Panc1 (cell line): Measurements from ENCODE around the gene BHMT2. TPM values are rescaled to one million over a fixed set of nuclear protein-coding genes. Genes with fewer than 3 reads are reported as not detected.

Source experiments
- ATAC-seq: fragments of 200-7000 bp; cut with Tn5 transposase; 2 replicates; pipeline ENCODE4 v1.9.1; 2020; ENCODE audit warnings: mild to moderate bottlenecking, moderate library complexity
- BruUV-seq: library from RNA; stranded (reverse); fragments of 400-500 nt; replicated peaks from 2 replicates; lab custom pipeline; 2021; lab: Mats Ljungman, UMichigan
- CTCF ChIA-PET: fragments of 300-600 bp; sonication (Branson Sonifier 250); formaldehyde crosslinking; loops from one replicate; lab custom pipeline; 2022; ENCODE audit warnings: antibody characterized with exemption; lab: Charles Lee
- POLR2A ChIA-PET: fragments of 300-600 bp; sonication (Branson Sonifier 250); formaldehyde crosslinking; loops from one replicate; lab custom pipeline; 2022; ENCODE audit warnings: antibody characterized with exemption; lab: Charles Lee
- DNase-seq: peaks from one replicate; pipeline ENCODE4 v3.0.0-alpha.2; 2010; ENCODE audit warnings: low read depth, low spot score
- H3K27ac ChIP-seq: 2 replicates; pipeline ENCODE4 v1.5.1; 2011; ENCODE audit warnings: mild to moderate bottlenecking, low read length, inconsistent platforms
- H3K27me3 ChIP-seq: fragments of 200-500 bp; sonication (Bioruptor generic); 2 replicates; pipeline ENCODE4 v1.6.0; 2014; ENCODE audit warnings: low read length, inconsistent platforms; ENCODE audit not compliant: control insufficient read depth, insufficient read depth
- H3K36me3 ChIP-seq: fragments of 200-500 bp; sonication (Bioruptor generic); 2 replicates; pipeline ENCODE4 v1.5.1; 2014; ENCODE audit warnings: inconsistent platforms, mild to moderate bottlenecking, low read length, moderate library complexity; ENCODE audit not compliant: control insufficient read depth, insufficient read depth
- H3K4me1 ChIP-seq: 2 replicates; pipeline ENCODE4 v1.5.1; 2011; ENCODE audit warnings: inconsistent platforms, mild to moderate bottlenecking, low read length, moderate library complexity; ENCODE audit not compliant: control insufficient read depth, insufficient read depth
- H3K4me3 ChIP-seq, 2 experiments: 2 replicates each; pipeline ENCODE4 v1.5.1; 2011 to 2012; ENCODE audit warnings: low read depth in 2 of 2, low read length in 2 of 2, mild to moderate bottlenecking in 2 of 2, inconsistent platforms in 1 of 2, moderate library complexity in 1 of 2
- H3K9me3 ChIP-seq: fragments of 200-500 bp; sonication (Bioruptor generic); 2 replicates; pipeline ENCODE4 v1.5.1; 2014; ENCODE audit warnings: low read depth, mild to moderate bottlenecking, inconsistent platforms, low read length, moderate library complexity; ENCODE audit not compliant: control insufficient read depth, insufficient read depth
- POLR2AphosphoS5 ChIP-seq: IDR thresholded peaks from 2 replicates; pipeline ENCODE4 v1.6.1; 2012; ENCODE audit warnings: mild to moderate bottlenecking, low read depth, low read length, moderate library complexity
- SIN3A ChIP-seq: IDR thresholded peaks from 2 replicates; pipeline ENCODE4 v1.6.1; 2012; ENCODE audit warnings: low read depth, mild to moderate bottlenecking, low read length, moderate library complexity, borderline replicate concordance; ENCODE audit not compliant: insufficient read depth
- TCF7L2 ChIP-seq: IDR thresholded peaks from 2 replicates; pipeline ENCODE4 v1.6.1; 2011; ENCODE audit warnings: mild to moderate bottlenecking, low read depth, low read length, inconsistent platforms
- in situ Hi-C: cut with HindIII; loops from 2 replicates; pipeline ENCODE4 v1.10.0; 2016; ENCODE audit warnings: low sequenced_read_pairs, low pct_unique_long_range_greater_than_20kb
- intact Hi-C: fragments of 100-400 bp; cut with micrococcal nuclease; formaldehyde crosslinking; loops from one replicate; pipeline ENCODE4 v1.10.0; 2022; ENCODE audit not compliant: unreplicated experiment
- total RNA-seq: library from RNA; stranded (reverse); gene quantifications from one replicate; pipeline ENCODE4 v1.2.1, GENCODE V29; 2021; ENCODE audit not compliant: unreplicated experiment
- TF ChIP-seq, protein P1 (sequence below), 2 experiments: IDR thresholded peaks; 2 replicates each; pipeline ENCODE4 v1.6.1; 2011 to 2012; ENCODE audit warnings: low read depth in 2 of 2, control low read depth in 1 of 2, low read length in 1 of 2, mild to moderate bottlenecking in 1 of 2, moderate library complexity in 1 of 2; ENCODE audit not compliant: insufficient read depth in 1 of 2
- TF ChIP-seq, protein P2 (sequence below): fragments of 450-650 bp; IDR thresholded peaks from 2 replicates; pipeline ENCODE4 v1.5.1; 2017; ENCODE audit warnings: mild to moderate bottlenecking

BHMT2 gene
- total RNA-seq, 1 experiment from 2014 or later = not detected

DNA sequence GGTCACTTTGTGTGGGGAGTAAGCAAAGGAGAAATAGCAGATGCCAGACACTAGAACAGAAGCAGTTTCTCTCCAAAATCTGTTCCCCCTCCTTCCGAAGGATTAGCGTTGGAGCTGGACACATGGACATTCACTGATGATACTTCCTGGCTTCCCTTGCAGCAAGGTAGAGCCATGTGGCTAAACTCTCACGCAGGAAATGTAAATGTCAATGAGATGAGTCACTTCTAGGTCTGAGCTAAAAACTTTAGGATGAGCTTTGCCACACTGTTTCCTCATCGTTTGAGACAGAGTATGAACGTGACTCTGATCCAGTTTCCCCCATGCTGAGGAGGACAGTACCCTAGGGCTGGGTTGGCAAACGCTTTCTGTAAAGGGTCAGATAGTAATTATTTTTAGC is 5.1 kb downstream of the BHMT2 start:
- Histone ChIP-seq H3K36me3 (no peaks in the 10 kb centered on the region), H3K4me1 (no peaks in the 10 kb centered on the region), H3K9me3 (no peaks in the 10 kb centered on the region), H3K27me3 (0 out of 2 replicates have a peak, but pooled peaks cover 4% of the 10 kb centered on the region), H3K27ac (no peak overlapping the region), H3K4me3 (no peak overlapping the region)
- POLR2A ChIA-PET = no interaction called here
- TF ChIP-seq SIN3A = no peak
- no peak for ATAC-seq
- intact Hi-C loops (no loop called here), in situ Hi-C loops (no loop called here)
- no TSS peak for BruUV-seq
- DNase-seq = no peak
- CTCF ChIA-PET = no interaction called here

DNA sequence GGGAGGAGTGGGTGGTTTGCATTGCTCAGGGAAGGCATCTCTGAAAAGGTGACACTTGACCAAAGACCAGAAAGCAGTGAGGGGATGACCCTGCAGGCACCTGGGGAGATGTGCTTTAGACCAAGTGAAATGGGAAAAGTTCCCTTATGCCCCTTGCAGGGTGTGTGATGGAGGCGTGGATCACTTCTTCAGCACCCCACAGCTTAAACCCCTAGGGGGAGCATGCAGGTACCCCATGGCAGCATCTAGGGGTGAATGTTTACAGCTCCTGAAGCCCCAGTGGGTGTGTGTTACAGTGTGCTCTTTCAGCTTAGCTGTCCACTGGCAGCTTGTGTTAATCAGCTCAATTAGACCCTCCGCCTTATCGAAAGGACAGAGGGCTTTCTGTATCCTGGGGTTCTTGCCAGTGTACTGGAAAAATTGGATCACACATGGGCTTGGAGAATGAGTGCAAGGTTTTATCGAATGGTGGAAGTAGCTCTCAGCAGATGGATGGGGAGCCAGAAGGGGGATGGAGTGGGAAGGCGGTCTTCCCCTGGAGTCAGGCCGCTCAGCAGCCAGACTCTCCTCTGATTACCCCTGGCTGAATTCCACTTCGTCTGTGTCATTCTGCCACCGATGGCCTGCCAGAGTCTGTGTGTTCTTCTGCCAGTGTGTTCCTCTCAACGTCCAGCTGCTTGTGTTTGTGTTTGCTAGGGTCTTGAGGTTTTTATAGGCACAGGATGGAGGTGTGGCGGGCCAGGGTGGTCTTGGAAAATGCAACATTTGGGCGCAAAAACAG is 6.3 kb downstream of the BHMT2 start:
- ChIA-PET CTCF (no interaction called here), POLR2A (no interaction called here)
- H3K27me3 ChIP-seq = peaks cover 4% of the 10 kb centered on the region; the same call in 1 of the 2 replicates
- TF ChIP-seq TCF7L2 (no peak), POLR2AphosphoS5 (no peak), SIN3A (no peak)
- TF ChIP-seq, protein P1, sequence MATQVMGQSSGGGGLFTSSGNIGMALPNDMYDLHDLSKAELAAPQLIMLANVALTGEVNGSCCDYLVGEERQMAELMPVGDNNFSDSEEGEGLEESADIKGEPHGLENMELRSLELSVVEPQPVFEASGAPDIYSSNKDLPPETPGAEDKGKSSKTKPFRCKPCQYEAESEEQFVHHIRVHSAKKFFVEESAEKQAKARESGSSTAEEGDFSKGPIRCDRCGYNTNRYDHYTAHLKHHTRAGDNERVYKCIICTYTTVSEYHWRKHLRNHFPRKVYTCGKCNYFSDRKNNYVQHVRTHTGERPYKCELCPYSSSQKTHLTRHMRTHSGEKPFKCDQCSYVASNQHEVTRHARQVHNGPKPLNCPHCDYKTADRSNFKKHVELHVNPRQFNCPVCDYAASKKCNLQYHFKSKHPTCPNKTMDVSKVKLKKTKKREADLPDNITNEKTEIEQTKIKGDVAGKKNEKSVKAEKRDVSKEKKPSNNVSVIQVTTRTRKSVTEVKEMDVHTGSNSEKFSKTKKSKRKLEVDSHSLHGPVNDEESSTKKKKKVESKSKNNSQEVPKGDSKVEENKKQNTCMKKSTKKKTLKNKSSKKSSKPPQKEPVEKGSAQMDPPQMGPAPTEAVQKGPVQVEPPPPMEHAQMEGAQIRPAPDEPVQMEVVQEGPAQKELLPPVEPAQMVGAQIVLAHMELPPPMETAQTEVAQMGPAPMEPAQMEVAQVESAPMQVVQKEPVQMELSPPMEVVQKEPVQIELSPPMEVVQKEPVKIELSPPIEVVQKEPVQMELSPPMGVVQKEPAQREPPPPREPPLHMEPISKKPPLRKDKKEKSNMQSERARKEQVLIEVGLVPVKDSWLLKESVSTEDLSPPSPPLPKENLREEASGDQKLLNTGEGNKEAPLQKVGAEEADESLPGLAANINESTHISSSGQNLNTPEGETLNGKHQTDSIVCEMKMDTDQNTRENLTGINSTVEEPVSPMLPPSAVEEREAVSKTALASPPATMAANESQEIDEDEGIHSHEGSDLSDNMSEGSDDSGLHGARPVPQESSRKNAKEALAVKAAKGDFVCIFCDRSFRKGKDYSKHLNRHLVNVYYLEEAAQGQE (IDR thresholded peaks at IDR 0.05; ENCODE audit: insufficient read depth in 1 of 2, low read depth in 2 of 2, low read length in 1 of 2) = no peak
- TF ChIP-seq, protein P2, sequence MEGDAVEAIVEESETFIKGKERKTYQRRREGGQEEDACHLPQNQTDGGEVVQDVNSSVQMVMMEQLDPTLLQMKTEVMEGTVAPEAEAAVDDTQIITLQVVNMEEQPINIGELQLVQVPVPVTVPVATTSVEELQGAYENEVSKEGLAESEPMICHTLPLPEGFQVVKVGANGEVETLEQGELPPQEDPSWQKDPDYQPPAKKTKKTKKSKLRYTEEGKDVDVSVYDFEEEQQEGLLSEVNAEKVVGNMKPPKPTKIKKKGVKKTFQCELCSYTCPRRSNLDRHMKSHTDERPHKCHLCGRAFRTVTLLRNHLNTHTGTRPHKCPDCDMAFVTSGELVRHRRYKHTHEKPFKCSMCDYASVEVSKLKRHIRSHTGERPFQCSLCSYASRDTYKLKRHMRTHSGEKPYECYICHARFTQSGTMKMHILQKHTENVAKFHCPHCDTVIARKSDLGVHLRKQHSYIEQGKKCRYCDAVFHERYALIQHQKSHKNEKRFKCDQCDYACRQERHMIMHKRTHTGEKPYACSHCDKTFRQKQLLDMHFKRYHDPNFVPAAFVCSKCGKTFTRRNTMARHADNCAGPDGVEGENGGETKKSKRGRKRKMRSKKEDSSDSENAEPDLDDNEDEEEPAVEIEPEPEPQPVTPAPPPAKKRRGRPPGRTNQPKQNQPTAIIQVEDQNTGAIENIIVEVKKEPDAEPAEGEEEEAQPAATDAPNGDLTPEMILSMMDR = no peak
- no TSS peak for BruUV-seq
- DNase-seq (no peak), ATAC-seq (no peak)
- in situ Hi-C loops = no loop called here
- no peak overlapping the region for H3K4me3 ChIP-seq
- no peak overlapping the region for H3K27ac ChIP-seq
- intact Hi-C loops = no loop called here
- H3K36me3 ChIP-seq = no peaks in the 10 kb centered on the region
- no peaks in the 10 kb centered on the region for H3K9me3 ChIP-seq
- H3K4me1 ChIP-seq = no peaks in the 10 kb centered on the region

DNA sequence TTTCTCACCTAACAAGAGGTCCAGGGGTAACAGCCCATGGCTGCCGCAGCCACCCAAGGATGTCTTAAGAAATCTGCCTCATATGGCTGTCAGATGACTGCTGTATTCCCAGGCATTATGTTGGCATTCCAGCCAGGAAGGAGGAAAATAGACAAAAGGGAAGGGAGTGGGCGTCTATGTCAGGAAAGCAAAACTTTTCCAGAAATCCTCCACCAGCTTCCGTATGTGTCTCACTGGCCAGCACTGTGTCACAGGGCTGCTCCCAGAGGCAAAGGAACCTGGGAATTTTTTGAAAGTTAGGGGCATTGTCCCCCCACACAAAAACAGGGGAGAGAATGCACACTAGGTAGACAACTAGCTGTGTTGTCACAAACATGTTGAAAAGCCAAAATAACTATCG is 7.3 kb downstream of the BHMT2 start:
- CTCF ChIA-PET = no interaction called here
- ATAC-seq = no peak
- Histone ChIP-seq H3K9me3 (no peaks in the 10 kb centered on the region), H3K27ac (no peak overlapping the region), H3K4me3 (no peak overlapping the region), H3K4me1 (no peaks in the 10 kb centered on the region), H3K27me3 (peaks cover 4% of the 10 kb centered on the region; the same call in 1 of the 2 replicates), H3K36me3 (no peaks in the 10 kb centered on the region)
- intact Hi-C loops = no loop called here
- TF ChIP-seq, protein P1 (IDR thresholded peaks at IDR 0.05; ENCODE audit: insufficient read depth in 1 of 2, low read depth in 2 of 2, low read length in 1 of 2) = no peak
- TF ChIP-seq, protein P2 = no peak
- TF ChIP-seq TCF7L2 = no peak
- TF ChIP-seq POLR2AphosphoS5 = no peak
- no peak for TF ChIP-seq SIN3A
- in situ Hi-C loops = no loop called here
- POLR2A ChIA-PET = interaction anchor here (0.7 kb wide), 1 partner anchor 11 kb away, joined by 3 read pairs; no protein-coding TSS in a partner anchor
- no peak for DNase-seq
- no TSS peak for BruUV-seq
